Thyroid gland (tissue), 4 donors: ENCODE measurements around the gene SEL1L.

Experiments
- POLR2A ChIP-seq, 2 donors: fragments of 450-650 bp; IDR thresholded peaks; one replicate each; pipeline ENCODE4 v1.6.1; 2017; ENCODE audit warnings: antibody characterized with exemption in 2 of 2, mild to moderate bottlenecking in 2 of 2, moderate library complexity in 1 of 2
- TF ChIP-seq, protein P1 (sequence below), 6 experiments: fragments of 200-600 bp in 3 of 6; fragments of 450-650 bp in 3 of 6; sonication (generic) in 3 of 6; IDR thresholded peaks; one replicate each; pipeline ENCODE4 v1.5.1; 2016 to 2019; ENCODE audit warnings: antibody characterized with exemption in 6 of 6, mild to moderate bottlenecking in 2 of 6, inconsistent platforms in 1 of 6, moderate library complexity in 1 of 6

DNA sequence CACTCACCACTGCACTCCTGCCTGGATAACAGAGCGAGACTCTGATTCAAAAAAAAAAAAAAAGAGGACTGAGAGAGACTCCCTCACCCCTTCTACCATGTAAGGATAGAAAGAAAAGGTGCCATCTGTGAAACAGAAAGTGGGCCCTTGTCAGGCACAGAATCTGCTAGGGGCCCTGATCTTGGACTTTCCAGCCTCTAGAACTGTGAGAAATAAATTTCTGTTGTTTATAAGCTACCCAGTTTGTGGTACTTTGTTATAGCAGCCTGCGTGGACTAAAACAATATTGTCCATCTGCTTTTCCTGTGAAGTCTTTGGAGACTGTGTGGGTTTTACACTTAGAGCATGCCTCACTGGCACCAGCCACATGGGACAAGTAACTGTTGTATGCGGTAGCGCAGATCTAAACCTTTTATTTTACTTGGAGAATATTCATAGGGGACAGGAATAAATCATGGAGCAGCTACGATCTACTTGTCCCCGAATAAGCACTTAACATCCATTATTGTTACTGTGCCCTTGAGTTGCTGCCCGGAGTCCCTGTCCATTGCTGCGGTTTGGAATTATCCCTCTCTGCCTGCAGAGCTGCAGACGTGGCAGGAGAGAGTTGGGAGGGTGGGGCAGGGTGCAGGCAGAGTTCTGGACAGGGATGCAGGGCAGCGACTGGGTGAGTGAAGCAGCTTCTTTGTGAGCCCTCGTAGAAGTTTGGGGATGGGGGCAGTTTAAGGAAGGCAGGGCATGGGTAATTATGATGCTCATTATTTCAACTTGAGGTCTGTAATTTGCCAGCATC lies 81.1 kb downstream of the SEL1L start:
- TF ChIP-seq, protein P1, sequence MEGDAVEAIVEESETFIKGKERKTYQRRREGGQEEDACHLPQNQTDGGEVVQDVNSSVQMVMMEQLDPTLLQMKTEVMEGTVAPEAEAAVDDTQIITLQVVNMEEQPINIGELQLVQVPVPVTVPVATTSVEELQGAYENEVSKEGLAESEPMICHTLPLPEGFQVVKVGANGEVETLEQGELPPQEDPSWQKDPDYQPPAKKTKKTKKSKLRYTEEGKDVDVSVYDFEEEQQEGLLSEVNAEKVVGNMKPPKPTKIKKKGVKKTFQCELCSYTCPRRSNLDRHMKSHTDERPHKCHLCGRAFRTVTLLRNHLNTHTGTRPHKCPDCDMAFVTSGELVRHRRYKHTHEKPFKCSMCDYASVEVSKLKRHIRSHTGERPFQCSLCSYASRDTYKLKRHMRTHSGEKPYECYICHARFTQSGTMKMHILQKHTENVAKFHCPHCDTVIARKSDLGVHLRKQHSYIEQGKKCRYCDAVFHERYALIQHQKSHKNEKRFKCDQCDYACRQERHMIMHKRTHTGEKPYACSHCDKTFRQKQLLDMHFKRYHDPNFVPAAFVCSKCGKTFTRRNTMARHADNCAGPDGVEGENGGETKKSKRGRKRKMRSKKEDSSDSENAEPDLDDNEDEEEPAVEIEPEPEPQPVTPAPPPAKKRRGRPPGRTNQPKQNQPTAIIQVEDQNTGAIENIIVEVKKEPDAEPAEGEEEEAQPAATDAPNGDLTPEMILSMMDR (IDR thresholded peaks at IDR 0.05) = no peak
- no peak for TF ChIP-seq POLR2A (IDR thresholded peaks at IDR 0.05)
